Activated gamma-delta T cell treated with Interleukin-2 at 50 U/mL for 16 hours (primary cell): ENCODE measurements around the gene SLC12A7.

Source experiments
- DNase-seq: peaks from one replicate; pipeline ENCODE4 v3.0.0-alpha.2; 2020

The SLC12A7 gene

DNA sequence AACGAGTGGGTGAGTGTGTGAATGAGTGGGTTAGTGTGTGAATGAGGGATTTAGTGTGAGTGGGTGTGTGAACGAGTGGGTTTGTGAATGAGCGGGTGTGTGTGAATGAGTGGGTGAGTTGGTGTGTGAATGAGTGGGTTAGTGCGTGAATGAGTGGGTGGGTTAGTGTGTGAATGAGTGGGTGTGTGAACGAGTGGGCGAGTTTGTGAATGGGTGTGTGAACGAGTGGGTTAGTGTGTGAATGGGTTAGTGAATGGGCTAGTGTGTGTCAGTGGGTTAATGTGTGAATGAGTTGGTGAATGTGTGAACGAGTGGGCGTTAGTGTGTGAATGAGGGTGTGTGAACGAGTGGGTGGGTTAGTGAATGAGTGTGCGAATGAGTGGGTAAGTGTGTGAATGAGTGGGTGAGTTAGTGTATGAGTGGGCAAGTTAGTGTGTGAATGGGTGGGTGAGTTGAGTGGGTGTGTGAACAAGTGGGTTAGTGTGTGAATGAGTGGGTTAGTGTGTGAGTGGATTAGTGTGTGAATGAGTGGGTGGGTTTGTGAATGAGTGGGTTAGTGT is 63.6 kb downstream of the SLC12A7 start:
- DNase-seq: no peak

DNA sequence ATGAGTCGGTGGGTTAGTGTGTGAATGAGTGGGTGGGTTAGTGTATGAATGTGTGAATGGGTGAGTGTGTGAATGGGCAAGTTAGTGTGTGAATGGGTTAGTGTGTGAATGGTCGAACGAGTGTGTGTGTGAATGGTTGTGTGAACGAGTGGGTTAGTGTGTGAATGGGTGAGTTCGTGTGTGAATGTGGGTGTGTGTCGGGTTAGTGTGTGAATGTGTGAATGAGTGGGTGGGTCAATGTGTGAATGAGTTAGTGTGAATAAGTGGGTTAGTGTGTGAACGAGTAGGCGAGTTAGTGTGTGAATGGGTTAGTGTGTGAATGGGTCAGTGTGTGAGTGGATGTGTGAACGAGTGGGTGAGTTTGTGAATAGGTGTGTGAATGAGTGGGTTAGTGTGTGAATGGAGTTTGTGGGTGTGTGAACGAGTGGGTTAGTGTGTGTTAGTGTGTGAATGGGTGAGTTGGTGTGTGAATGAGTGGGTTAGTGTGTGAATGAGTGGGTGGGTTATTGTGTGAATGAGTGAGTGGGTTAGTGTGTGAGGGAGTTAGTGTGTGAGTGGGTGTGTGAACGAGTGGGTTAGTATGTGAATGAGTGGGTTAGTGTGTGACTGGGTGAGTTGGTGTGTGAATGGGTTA is 64.4 kb downstream of the SLC12A7 start:
- no peak for DNase-seq

DNA sequence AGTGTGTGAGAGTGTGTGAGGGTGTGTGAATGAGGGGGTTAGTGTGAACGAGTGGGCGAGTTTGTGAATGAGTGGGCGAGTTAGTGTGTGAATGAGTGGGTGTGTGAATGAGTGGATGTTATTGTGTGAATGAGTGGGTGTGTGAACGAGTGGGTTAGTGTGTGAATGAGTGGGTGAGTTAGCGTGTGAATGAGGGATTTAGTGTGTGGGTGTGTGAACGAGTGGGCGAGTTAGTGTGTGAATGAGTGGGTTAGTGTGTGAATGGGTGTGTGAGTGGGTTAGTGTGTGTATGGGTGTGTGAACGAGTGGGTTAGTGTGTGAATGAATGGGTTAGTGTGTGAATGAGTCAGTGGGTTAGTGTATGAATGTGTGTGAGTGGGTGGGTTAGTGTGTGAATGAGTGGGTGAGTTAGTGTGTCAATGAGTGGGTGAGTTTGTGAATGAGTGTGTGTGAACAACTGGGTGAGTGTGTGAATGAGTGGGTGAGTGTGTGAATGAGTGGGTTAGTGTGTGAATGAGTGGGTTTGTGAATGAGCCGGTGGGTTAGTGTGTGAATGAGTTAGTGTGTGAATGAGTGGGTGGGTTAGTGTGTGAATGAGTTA is 65.8 kb downstream of the SLC12A7 start:
- no peak for DNase-seq

DNA sequence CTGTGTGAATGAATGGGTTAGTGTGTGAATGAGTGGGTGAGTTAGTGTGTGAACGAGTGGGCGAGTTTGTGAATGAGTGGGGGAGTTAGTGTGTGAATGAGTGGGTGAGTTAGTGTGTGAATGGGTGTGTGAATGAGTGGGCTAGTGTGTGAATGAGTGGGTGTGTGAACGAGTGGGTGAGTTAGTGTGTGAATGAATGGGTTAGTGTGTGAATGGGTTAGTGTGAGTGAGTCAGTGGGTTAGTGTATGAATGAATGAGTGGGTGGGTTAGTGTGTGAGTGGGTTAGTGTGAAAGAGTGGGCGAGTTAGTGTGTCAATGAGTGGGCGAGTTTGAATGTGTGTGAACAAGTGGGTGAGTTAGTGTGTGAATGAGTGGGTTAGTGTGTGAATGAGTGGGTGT is 67.7 kb downstream of the SLC12A7 start:
- no peak for DNase-seq

DNA sequence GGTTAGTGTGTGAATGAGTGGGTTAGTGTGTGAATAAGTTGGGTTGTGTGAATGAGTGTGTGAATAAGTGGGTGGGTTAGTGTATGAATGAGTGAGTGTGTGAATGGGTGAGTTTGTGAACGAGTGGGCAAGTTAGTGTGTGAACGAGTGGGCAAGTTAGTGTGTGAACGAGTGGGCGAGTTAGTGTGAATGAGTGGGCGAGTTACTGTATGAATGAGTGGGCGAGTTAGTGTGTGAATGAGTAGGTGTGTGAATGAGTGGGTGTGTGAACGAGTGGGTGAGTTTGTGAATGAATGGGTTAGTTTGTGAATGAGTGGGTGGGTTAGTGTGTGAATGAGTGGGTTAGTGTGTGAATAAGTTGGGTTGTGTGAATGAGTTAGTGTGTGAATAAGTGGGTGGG is 68.5 kb downstream of the SLC12A7 start:
- no peak for DNase-seq

DNA sequence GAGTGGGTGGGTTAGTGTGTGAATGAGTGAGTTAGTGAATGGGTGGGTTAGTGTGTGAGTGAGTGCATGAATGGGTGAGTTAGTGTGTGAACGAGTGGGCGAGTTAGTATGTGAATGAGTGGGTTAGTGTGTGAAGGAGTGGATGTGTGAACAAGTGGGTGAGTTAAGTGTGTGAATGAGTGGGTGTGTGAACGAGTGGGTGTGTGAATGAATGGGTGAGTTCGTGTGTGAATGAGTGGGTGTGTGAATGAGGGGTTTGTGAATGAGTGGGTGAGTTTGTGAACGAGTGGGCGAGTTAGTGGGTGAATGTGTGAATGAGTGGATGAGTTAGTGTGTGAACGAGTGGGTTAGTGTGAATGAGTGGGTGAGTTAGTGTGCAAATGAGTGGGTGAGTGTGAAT is 69.2 kb downstream of the SLC12A7 start:
- no peak for DNase-seq

DNA sequence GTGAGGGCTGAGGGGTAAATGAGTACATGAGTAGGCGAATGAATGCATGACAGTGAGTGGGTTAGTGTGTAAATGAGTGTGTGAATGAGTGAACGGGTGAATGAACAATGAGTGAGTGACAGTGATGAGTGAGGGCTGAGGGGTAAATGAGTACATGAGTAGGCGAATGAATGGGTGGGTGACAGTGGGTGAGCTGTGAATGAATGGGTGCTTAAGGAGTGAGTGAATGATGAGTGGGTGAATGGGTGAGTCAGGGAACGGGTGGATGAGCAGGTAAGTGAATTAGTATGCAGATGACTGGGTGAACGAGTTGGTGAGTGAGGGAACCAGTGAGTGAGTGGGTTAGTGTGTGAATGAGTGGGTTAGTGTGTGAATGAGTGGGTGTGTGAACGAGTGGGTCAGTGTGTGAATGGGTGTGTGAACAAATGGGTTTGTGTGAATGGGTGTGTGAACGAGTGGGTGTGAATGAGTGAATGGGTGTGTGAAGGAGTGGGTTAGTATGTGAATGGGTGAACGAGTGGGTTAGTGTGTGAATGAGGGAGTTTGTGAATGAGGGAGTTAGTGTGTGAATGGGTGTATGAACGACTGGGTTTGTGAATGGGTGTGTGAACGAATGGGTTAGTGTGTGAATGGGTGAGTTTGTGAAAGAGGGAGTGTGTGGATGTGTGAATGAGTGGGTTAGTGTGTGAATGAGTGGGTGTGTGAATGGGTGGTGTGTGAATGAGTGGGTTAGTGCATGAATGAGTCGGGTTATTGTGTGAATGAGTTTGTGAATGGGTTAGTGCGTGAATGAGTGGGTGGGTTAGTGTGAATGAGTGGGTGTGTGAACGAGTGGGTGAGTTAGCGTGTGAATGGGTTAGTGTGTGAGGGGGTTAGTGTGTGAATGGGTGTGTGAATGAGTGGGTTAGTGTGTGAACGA is 70.4 kb downstream of the SLC12A7 start:
- no peak for DNase-seq

DNA sequence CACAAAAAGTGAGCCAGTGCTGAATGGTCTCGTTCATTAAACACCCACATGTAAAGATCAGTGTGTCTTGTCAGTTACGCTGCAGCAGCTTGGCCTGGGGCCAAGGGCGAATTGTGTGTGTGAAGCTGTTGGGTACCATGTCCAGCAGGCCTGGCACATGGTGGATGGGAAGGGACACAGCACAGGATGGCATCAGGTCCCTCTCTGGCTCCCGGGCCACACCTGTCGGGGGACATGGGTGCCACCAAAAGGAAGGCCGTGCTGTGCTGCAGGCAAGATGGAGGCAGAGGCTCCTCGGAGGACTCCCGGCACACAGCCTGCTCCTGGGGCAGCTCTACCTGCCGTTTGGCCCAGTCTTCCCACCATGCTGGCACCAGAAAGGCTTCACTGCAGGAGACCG is 71.3 kb downstream of the SLC12A7 start:
- DNase-seq: no peak

DNA sequence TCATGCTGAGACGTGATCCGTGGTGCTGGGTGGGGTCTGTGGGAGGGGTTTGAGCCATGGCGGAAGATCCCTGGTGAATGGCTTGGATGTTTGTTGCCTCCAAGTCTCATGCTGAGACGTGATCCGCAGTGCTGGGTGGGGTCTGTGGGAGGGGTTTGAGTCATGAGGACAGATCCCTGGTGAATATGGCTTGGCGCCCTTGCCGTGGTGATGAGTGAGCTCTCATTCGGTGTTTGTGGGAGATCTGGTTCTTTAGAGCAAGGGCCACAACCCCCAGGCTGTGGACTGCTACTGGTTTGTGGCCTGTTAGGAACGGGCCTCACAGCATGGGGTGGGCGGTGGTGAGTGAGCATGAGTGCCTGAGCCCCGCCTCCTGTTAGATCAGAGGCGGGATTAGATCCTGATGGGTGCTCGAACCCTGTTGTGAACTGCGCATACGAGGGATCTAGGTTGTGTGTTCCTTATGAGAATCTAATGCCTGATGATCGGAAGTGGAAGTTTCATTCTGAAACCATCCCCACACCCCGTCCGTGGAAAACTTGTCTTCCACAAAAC is 72.1 kb downstream of the SLC12A7 start:
- no peak for DNase-seq

DNA sequence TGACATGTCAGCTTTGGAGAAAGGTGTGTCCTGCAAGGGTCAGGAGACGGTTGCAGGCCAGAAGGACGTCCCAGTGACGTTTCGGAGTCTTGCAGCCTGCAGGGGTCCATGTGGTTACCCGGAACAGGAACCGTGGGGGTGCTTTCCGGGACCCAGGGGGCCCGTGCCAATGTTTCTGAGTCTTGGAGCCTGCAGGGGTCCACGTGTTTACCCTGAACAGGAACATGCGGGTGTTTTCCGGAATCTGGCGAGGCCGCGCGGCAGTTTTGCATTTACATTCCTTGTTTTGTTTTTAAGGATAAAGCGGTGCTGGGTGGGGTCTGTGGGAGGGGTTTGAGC is 72.7 kb downstream of the SLC12A7 start:
- DNase-seq: no peak

DNA sequence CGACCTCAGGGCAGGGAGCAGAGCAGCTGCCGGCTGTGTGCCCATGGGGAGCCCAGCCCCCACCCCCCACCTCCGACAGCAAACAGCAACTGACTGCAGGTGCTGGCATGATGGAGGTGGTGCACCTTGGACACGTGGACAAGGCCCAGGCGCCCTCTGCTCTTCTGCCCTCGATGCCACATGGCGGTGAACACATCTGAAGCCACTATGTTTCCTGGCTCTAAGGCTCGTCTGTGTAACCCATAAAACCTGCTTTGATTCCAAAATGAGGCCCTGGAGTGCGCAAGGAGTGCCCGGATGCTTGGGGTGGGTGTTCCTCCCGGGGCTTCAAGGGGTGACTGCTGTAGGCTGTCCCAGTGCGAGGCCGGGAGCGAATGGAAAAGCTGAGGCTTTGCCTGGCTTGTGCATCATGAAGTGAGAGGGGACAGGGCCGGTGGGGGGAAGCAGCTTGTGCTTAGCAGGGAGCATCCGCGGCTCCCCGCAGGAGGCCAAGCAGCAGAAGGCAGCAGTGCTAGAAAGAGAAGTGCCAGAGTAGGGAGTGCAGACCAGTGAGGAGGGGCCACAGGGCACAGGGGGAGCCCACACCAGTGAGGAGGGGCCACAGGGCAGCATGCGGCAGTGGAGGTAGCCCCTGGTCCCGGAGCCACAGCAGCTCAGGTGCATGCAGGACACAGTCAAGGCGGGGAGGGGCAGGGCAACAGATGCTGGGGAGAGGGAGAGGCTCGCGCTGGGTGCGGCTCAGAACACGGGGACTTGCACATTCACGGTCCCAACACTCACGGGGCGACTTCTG is 73.2 kb downstream of the SLC12A7 start:
- DNase-seq: no peak

DNA sequence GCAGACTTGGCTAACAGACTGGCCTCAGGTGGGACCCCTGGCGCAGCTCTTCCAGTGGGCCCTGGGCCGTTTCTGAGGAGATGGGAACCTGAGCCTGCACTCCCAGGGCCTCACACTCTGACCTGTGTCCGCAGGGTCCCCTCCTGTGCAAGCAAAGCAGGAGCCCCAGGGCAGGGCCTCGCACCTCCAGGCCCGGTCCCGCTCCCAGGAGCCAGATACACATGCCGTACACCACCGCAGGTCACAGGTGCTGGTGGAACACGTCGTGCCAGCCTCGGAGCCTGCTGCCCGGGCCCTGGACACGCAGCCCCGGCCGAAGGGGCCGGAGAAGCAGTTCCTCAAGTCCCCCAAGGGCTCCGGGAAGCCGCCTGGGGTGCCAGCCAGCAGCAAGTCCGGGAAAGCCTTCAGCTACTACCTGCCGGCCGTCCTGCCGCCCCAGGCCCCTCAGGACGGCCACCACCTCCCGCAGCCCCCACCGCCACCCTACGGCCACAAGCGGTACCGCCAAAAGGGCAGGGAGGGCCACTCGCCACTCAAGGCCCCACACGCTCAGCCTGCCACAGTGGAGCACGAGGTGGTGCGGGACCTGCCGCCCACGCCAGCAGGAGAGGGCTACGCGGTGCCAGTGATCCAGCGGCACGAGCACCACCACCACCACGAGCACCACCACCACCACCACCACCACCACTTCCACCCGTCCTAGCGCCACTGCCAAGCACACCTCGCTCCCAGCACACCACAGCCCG is 74.0 kb downstream of the SLC12A7 start:
- DNase-seq: no peak

DNA sequence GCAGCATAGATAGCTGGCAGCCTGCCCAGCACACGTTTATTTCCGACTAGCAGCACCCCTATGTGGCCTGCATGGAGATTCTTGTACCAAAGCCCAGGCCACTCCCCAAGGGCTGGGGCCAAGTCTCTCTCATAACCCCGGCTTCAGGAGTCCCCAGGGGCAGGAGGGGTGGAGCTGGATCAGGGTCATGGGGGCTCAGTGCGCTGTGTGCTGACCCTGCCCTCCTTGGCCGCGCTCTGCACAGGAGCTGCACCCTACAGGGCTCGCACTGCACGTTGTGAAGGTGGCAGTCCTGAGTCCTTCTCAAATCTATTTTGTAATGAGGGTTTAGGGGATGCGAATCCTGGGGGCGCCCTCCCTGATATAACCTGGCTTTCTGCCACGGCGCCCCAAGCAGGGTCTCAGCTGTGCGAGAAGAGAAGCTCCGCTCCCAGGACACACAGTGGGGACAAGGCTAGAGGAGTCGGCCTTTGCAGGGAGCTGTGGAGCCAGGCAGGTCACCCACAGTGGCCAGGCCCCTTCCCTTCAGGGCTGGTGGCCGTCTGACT is 74.7 kb downstream of the SLC12A7 start:
- no peak for DNase-seq

DNA sequence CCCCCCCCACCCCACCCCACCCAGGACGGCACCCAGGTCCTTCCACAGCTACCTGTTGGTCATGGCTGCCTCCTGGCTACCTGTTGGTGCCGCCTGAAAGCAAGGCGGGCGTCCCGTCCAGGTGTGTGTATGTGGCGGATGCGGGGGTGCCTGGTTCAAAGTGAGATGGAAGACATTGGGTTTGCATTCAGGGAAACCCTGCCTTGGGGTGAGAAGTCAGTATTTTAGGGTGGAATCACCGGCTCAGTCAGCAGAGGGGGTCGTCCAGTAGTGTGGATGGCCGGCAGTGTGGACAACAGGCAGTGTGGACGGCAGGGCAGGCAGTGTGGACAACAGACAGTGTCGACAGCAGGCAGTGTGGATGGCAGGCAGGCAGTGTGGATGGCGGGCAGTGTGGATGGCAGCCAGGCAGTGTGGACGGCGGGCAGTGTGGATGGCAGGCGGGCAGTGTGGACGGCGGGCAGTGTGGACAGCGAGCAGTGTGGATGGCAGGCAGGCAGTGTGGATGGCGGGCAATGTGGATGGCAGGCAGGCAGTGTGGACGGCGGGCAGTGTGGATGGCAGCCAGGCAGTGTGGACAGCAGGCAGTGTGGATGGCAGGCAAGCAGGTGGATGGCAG is 75.2 kb downstream of the SLC12A7 start:
- DNase-seq: no peak

DNA sequence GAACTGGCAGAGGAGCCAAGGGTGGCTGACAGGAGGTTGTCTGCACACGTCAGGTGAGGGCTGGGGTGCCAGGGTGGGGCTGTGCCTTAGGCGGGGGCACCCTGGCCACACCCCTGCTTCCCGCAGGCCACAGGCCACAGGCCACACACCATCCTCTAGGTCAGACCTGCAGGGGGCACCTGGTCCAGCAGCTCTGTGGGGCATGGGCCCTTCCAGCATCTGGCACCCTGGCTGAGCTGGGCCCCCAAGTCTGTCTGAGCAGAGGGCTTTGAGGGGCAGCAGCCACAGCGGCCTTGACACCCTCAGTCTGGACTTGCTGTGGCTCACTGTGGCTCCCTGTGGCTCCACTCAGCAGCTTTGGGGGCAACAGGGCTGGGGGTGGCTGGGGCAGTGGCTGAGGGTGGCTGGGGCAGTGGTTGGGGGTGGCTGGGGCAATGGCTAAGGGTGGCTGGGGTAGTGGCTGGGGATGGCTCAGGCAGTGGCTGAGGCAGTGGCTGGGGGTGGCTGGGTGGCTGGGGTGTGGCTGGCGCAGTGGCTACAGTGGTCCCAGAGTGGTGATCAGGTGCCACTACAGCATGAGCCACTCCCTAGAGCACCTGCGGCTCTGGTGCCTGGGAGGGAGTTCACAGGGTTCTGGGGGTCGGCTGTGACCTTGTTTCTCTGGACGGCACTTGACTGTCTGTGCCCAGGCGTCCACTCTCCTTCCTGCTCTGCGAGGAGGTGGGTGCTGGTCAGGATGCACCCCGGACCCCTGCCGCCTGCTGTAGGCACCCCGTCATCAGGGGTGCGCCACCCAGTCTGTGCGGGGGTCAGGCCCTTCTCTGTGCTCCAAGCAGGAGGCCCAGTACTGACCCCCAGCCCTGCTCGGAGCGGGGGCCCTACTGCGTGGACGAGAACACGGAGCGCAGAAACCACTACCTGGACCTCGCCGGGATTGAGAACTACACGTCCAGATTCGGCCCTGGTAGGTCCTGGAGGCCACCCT is 76.2 kb downstream of the SLC12A7 start:
- no peak for DNase-seq

DNA sequence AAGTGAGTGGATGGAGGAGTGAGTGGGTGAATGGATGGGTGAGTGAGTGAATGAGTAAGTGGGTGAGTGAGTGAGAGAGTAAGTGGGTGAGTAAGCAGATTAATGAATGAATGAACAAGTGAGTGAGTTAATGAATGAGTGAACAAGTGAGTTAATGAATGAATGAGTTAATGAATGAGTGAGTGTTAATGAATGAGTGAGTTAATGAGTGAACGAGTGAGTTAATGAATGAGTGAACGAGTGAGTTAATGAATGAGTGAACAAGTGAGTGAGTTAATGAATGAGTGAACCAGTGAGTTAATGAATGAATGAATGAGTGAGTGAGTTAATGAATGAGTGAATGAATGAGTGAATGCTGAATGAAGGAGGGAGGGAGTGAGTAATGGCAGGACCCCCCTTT is 76.9 kb downstream of the SLC12A7 start:
- no peak for DNase-seq

DNA sequence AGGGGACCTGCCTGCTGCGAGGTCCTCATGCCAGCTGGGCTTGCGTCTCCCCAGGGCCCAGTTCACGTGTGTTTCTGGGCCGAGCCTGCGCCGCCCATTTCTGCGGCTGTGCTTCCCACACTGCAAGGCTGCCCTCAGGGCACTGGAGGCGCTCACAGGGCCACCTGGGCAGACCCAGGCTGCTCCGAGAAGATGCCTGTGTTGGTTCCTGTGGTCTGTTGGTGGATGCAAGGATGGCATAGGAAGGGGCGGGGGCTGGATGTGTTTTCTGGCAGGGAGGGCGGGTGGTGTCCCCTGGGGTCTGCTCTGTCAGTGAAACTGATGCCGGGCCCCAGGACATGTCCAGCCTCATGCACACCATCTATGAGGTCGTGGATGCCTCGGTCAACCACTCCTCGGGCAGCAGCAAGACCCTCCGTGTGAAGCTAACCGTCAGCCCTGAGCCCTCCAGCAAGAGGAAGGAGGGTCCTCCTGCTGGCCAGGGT is 77.4 kb downstream of the SLC12A7 start:
- no peak for DNase-seq

DNA sequence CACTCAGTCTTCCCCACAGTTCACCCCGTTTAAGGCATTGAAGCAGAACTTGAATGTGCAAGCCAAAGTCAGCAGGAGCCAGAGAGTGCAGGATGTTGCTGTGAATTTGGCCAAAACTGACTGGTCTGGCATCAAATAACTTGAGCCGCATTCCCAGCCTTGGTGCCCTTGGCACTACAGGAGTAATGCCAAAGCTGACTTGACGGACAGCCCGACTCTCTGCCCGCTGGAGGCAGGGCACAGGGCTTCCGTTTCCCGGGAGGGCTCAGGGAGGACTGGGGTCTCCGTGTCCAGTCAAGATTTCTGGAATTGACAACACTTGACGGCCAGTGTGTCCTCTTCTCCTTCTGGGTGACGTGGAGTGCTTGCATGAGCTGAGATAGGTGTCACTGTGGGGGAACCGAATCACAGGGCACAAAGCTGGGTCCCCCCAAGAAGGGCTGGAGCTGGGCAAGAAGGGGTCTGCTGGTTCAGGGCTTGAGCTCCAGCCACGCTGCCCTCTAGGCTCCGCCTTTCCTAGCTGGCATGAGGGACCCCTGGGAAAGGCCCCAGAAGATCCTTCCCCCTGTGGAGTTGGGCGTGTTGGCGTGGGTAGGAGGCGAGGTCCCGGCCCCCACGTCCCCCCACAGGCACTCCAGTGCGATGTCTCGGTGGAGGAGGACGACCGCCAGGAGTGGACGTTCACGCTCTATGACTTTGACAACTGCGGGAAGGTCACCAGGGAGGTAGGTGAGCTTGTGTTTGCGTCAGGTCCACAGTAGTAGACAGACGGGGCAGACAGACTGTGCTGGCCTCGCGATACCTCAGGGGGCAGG is 78.0 kb downstream of the SLC12A7 start:
- DNase-seq: no peak

DNA sequence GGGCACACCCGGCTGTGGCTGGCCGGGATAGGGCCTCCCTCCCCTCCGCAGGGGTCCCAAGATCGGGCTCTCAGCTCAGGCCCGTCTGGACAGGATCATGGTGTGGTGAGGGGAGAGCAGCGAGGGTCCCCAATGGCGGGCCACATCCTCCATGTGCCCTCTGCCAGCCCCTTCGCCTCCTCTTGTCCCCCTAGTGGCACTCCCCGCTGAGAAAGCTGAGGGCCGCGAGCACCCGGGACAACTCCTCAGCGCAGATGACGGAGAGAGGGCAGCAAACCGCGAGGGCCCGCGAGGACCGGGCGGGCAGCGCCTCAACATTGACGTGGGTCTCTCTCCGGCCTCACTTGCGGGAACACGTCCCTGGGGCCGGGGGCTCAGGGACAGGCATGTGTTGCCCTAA is 78.7 kb downstream of the SLC12A7 start:
- no peak for DNase-seq
